ENCODE results near the gene REC8.

Gene REC8

GRCh38 chr14:24204163-24205146 is 32.6 kb downstream of the REC8 start:
- Histone ChIP-seq H3K27me3 (ENCODE audit: insufficient read depth, poor library complexity, severe bottlenecking) (no peaks in the 10 kb centered on the region), H3K27ac (replicated peaks) (no peak overlapping the region), H3K4me3 (replicated peaks; ENCODE audit: insufficient read depth, low read length) (no peak overlapping the region)
- no peak for DNase-seq (ENCODE audit: low read depth in 1 of 2, low spot score in 1 of 2)
- TF ChIP-seq CTCF (IDR thresholded peaks at IDR 0.05; ENCODE audit: insufficient read depth, low read length) (no peak), POLR2AphosphoS5 (IDR thresholded peaks at IDR 0.05; ENCODE audit: low read depth) (no peak), GABPA (IDR thresholded peaks at IDR 0.05; ENCODE audit: low read depth) (no peak), SPI1 (IDR thresholded peaks at IDR 0.05; ENCODE audit: borderline replicate concordance, low read depth) (no peak)
- TF ChIP-seq, protein P1, sequence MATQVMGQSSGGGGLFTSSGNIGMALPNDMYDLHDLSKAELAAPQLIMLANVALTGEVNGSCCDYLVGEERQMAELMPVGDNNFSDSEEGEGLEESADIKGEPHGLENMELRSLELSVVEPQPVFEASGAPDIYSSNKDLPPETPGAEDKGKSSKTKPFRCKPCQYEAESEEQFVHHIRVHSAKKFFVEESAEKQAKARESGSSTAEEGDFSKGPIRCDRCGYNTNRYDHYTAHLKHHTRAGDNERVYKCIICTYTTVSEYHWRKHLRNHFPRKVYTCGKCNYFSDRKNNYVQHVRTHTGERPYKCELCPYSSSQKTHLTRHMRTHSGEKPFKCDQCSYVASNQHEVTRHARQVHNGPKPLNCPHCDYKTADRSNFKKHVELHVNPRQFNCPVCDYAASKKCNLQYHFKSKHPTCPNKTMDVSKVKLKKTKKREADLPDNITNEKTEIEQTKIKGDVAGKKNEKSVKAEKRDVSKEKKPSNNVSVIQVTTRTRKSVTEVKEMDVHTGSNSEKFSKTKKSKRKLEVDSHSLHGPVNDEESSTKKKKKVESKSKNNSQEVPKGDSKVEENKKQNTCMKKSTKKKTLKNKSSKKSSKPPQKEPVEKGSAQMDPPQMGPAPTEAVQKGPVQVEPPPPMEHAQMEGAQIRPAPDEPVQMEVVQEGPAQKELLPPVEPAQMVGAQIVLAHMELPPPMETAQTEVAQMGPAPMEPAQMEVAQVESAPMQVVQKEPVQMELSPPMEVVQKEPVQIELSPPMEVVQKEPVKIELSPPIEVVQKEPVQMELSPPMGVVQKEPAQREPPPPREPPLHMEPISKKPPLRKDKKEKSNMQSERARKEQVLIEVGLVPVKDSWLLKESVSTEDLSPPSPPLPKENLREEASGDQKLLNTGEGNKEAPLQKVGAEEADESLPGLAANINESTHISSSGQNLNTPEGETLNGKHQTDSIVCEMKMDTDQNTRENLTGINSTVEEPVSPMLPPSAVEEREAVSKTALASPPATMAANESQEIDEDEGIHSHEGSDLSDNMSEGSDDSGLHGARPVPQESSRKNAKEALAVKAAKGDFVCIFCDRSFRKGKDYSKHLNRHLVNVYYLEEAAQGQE (IDR thresholded peaks at IDR 0.05; ENCODE audit: insufficient replicate concordance, low read depth) = no peak

- Histone ChIP-seq H3K4me3 (replicated peaks; ENCODE audit: insufficient read depth, low read length) (no peak overlapping the region), H3K27me3 (ENCODE audit: insufficient read depth, poor library complexity, severe bottlenecking) (no peaks in the 10 kb centered on the region), H3K27ac (replicated peaks) (no peak overlapping the region)
- TF ChIP-seq, protein P1 (IDR thresholded peaks at IDR 0.05; ENCODE audit: insufficient replicate concordance, low read depth) = no peak
- TF ChIP-seq CTCF (IDR thresholded peaks at IDR 0.05; ENCODE audit: insufficient read depth, low read length) = no peak
- TF ChIP-seq SPI1 (IDR thresholded peaks at IDR 0.05; ENCODE audit: borderline replicate concordance, low read depth) = no peak
- no peak for TF ChIP-seq POLR2AphosphoS5 (IDR thresholded peaks at IDR 0.05; ENCODE audit: low read depth)
- no peak for TF ChIP-seq GABPA (IDR thresholded peaks at IDR 0.05; ENCODE audit: low read depth)
- DNase-seq (ENCODE audit: low read depth in 1 of 2, low spot score in 1 of 2) = no peak
These were observed 34.6 kb downstream of the REC8 start for GRCh38 chr14:24206260-24207103.

- H3K27ac ChIP-seq (replicated peaks) = no peak overlapping the region
- no peak for TF ChIP-seq GABPA (IDR thresholded peaks at IDR 0.05; ENCODE audit: low read depth)
- TF ChIP-seq POLR2AphosphoS5 (IDR thresholded peaks at IDR 0.05; ENCODE audit: low read depth) = no peak
- H3K4me3 ChIP-seq (replicated peaks; ENCODE audit: insufficient read depth, low read length) = no peak overlapping the region
- H3K27me3 ChIP-seq (ENCODE audit: insufficient read depth, poor library complexity, severe bottlenecking) = no peaks in the 10 kb centered on the region
- DNase-seq (ENCODE audit: low read depth in 1 of 2, low spot score in 1 of 2) = no peak
These were observed 35.2 kb downstream of the REC8 start for GRCh38 chr14:24207104-24207551.

GRCh38 chr14:24207625-24208024 is 35.7 kb downstream of the REC8 start:
- H3K4me3 ChIP-seq (replicated peaks; ENCODE audit: insufficient read depth, low read length) = no peak overlapping the region
- no peaks in the 10 kb centered on the region for H3K27me3 ChIP-seq (ENCODE audit: insufficient read depth, poor library complexity, severe bottlenecking)
- H3K27ac ChIP-seq (replicated peaks) = no peak overlapping the region
- DNase-seq (ENCODE audit: low read depth in 1 of 2, low spot score in 1 of 2) = no peak
- TF ChIP-seq SPI1 (IDR thresholded peaks at IDR 0.05; ENCODE audit: borderline replicate concordance, low read depth) = no peak
- TF ChIP-seq, protein P1 (IDR thresholded peaks at IDR 0.05; ENCODE audit: insufficient replicate concordance, low read depth) = no peak
- TF ChIP-seq POLR2AphosphoS5 (IDR thresholded peaks at IDR 0.05; ENCODE audit: low read depth) = no peak
- no peak for TF ChIP-seq CTCF (IDR thresholded peaks at IDR 0.05; ENCODE audit: insufficient read depth, low read length)
- TF ChIP-seq GABPA (IDR thresholded peaks at IDR 0.05; ENCODE audit: low read depth) = no peak

All from HL-60 (cell line).